GM23248 (cell line): ENCODE data around the gene GCH1.

Source experiments
- EZH2 ChIP-seq: fragments of 200-600 bp; sonication (generic); IDR thresholded peaks from 2 replicates; pipeline ENCODE4 v1.6.1; 2018; ENCODE audit warnings: antibody characterized with exemption, mild to moderate bottlenecking; ENCODE audit not compliant: insufficient read depth, poor library complexity, severe bottlenecking
- EZH2phosphoT487 ChIP-seq: fragments of 200-600 bp; sonication (generic); IDR thresholded peaks from 2 replicates; pipeline ENCODE4 v1.6.1; 2018; ENCODE audit warnings: antibody characterized with exemption, moderate library complexity, mild to moderate bottlenecking, low read depth; ENCODE audit not compliant: insufficient read depth

GRCh38 chr14:54798465-54799124 lies 104.0 kb downstream of the GCH1 start:
- no peak for TF ChIP-seq EZH2phosphoT487
- TF ChIP-seq EZH2: no peak
